Right lobe of liver (tissue), 6 donors: ENCODE data around the gene DRAXIN. TPM values are rescaled to one million over a fixed set of nuclear protein-coding genes. Genes with fewer than 3 reads are reported as not detected.

Source experiments
- ATAC-seq, 4 donors: fragments of 200-7000 bp; cut with Tn5 transposase; one replicate each; pipeline ENCODE4 v1.9.1; 2020; ENCODE audit warnings: mild to moderate bottlenecking in 4 of 4, moderate library complexity in 4 of 4
- DNase-seq, 3 donors: peaks; one replicate each; pipeline ENCODE4 v3.0.0-alpha.2; 2020
- H3K27ac ChIP-seq, 3 donors: fragments of 200-600 bp; one replicate each; pipeline ENCODE4 v1.8.0; 2022
- H3K27me3 ChIP-seq, 2 donors: fragments of 200-600 bp; one replicate each; pipeline ENCODE4 v1.8.0; 2022
- H3K36me3 ChIP-seq, 4 donors: fragments of 200-600 bp; sonication (generic) in 1 of 4; one replicate each; pipeline versions ENCODE4 v1.5.1 to v1.8.0; 2017 to 2022; ENCODE audit warnings: control low read depth in 1 of 4
- H3K4me1 ChIP-seq, 4 donors: fragments of 200-600 bp; sonication (generic) in 1 of 4; one replicate each; pipeline versions ENCODE4 v1.5.1 to v1.8.0; 2017 to 2022; ENCODE audit warnings: control low read depth in 1 of 4
- H3K4me3 ChIP-seq, 3 donors: fragments of 200-600 bp; one replicate each; pipeline ENCODE4 v1.8.0; 2022
- H3K9me3 ChIP-seq, 4 donors: fragments of 200-600 bp; sonication (generic) in 1 of 4; one replicate each; pipeline versions ENCODE4 v1.5.1 to v1.8.0; 2017 to 2022; ENCODE audit warnings: control low read depth in 1 of 4
- POLR2A ChIP-seq: fragments of 450-650 bp; IDR thresholded peaks from one replicate; pipeline ENCODE4 v1.6.1; 2017; ENCODE audit warnings: antibody characterized with exemption, mild to moderate bottlenecking
- WGBS: methylation state at CpG from one replicate; pipeline ENCODE4 v1.1.6; 2018; ENCODE audit warnings: low coverage, low lambda C conversion rate; ENCODE audit not compliant: insufficient coverage; ENCODE audit errors: missing lambda C conversion rate; 5-methylcytosine and 5-hydroxymethylcytosine counted together
- intact Hi-C, 2 donors: fragments of 100-400 bp; cut with DNase I; formaldehyde crosslinking; loops; one replicate each; pipeline versions ENCODE4 v1.11.2 to v1.14.1; 2022
- total RNA-seq, 6 experiments: library from RNA; depleted of rRNA in 2 of 6; stranded (reverse); fragments of >200 nt in 2 of 6; fragmentation: NEBNext Ultra II Directional in 3 of 6; extraction: Animal tissue kit (Norgen Biotek cat#: 25700) in 3 of 6; gene quantifications; one replicate each; pipeline versions ENCODE4 v1.1.0 to v1.2.4, GENCODE V29; 2016 to 2023
- TF ChIP-seq, protein P1 (sequence below), 4 donors: fragments of 200-600 bp in 3 of 4; fragments of 450-650 bp in 1 of 4; IDR thresholded peaks; one replicate each; pipeline versions ENCODE4 v1.5.1 to v1.8.0; 2016 to 2022; ENCODE audit warnings: antibody characterized with exemption in 4 of 4, mild to moderate bottlenecking in 2 of 4
- donor health status: DM: no; HTN: yes; CAD: no.
- donor health status: DM: no; HTN: no; CAD: no.
- donor health status: DM: no; HTN: no; CAD: no.
- donor health status: DM: no; HTN: yes; CAD: no.
- donor health status: DM: no; HTN: yes; CAD: no.

DRAXIN gene
- total RNA-seq, 6 experiments from 2014 or later, result not detected

GRCh38 chr1:11648039-11648438 lies 43.5 kb upstream of the DRAXIN start:
- H3K27me3 ChIP-seq, result no peaks in the 10 kb centered on the region
- H3K36me3 ChIP-seq, result no peaks in the 10 kb centered on the region
- WGBS, result 10% methylated on average over 2 of the region's 6 CpGs
- DNase-seq (no peak), ATAC-seq (no peak)
- H3K9me3 ChIP-seq, result no peaks in the 10 kb centered on the region
- TF ChIP-seq, protein P1, sequence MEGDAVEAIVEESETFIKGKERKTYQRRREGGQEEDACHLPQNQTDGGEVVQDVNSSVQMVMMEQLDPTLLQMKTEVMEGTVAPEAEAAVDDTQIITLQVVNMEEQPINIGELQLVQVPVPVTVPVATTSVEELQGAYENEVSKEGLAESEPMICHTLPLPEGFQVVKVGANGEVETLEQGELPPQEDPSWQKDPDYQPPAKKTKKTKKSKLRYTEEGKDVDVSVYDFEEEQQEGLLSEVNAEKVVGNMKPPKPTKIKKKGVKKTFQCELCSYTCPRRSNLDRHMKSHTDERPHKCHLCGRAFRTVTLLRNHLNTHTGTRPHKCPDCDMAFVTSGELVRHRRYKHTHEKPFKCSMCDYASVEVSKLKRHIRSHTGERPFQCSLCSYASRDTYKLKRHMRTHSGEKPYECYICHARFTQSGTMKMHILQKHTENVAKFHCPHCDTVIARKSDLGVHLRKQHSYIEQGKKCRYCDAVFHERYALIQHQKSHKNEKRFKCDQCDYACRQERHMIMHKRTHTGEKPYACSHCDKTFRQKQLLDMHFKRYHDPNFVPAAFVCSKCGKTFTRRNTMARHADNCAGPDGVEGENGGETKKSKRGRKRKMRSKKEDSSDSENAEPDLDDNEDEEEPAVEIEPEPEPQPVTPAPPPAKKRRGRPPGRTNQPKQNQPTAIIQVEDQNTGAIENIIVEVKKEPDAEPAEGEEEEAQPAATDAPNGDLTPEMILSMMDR (IDR thresholded peaks at IDR 0.05), result no peak
- TF ChIP-seq POLR2A, result no peak
- intact Hi-C loops, result loop anchor here in 1 of 2 donors (10.0 kb wide), 1 partner anchor 403 kb away; no protein-coding TSS in a partner anchor
- H3K4me1 ChIP-seq, result peaks cover 0 to 17% (median 5%) of the 10 kb centered on the region in 4 donors
- H3K27ac ChIP-seq, result no peak overlapping the region
- peak overlapping the region in 1 of 3 donors; percentile 40 for H3K4me3 ChIP-seq

DNA sequence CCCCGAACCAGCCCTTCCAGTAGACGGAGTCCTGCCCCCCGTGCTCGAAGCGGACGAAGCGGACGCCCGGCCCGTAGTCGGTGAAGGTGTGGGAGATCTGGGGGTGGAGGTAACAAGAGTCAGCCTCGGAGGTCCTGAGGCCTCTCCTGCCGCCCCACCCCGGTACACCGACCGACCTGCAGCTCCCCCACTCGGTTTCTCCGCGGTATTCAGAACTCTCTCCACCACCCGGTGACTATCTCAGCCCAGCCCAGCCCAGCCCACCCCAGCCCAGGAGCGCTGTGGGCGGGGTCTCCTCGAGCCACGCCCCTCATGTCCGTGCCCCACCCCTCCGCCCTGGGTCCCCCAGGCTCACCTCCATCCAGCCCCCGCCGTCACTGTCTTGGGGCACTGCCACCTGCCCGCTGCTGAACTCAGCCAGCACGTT lies 42.8 kb upstream of the DRAXIN start:
- ATAC-seq, result peak; percentile 37 to 74 (median 67)
- Histone ChIP-seq H3K36me3 (no peaks in the 10 kb centered on the region), H3K4me3 (peak overlapping the region in 2 of 3 donors; percentile 40 to 52), H3K27ac (peak overlapping the region in 2 of 3 donors; percentile 61 to 66), H3K27me3 (no peaks in the 10 kb centered on the region), H3K9me3 (no peaks in the 10 kb centered on the region), H3K4me1 (peaks cover 0 to 17% (median 5%) of the 10 kb centered on the region in 4 donors)
- peak; percentile 76 to 86 (median 77) for DNase-seq
- TF ChIP-seq, protein P1 (IDR thresholded peaks at IDR 0.05), result no peak
- peak; percentile 19 for TF ChIP-seq POLR2A
- WGBS, result 0% methylated on average over 3 of the region's 30 CpGs
- intact Hi-C loops, result loop anchor here in 1 of 2 donors (10.0 kb wide), 1 partner anchor 404 kb away; no protein-coding TSS in a partner anchor

- Histone ChIP-seq H3K4me3 (peak overlapping the region; percentile 18 to 52 (median 40)), H3K27ac (peak overlapping the region; percentile 44 to 66 (median 61)), H3K36me3 (no peaks in the 10 kb centered on the region), H3K9me3 (no peaks in the 10 kb centered on the region), H3K27me3 (no peaks in the 10 kb centered on the region), H3K4me1 (peaks cover 0 to 17% (median 5%) of the 10 kb centered on the region in 4 donors)
- ATAC-seq (peak; percentile 28 to 45 (median 38)), DNase-seq (peak in 2 of 3 donors; percentile 58 to 80)
- WGBS, result 5% methylated on average over 5 of the region's 9 CpGs
- TF ChIP-seq, protein P1 (IDR thresholded peaks at IDR 0.05), result no peak
- no peak for TF ChIP-seq POLR2A
- intact Hi-C loops, result loop anchor here in 1 of 2 donors (10.0 kb wide), 1 partner anchor 404 kb away; no protein-coding TSS in a partner anchor
Measured at GRCh38 chr1:11649237-11649623, 42.3 kb upstream of the DRAXIN start.

- ATAC-seq, result peak; percentile 64 to 70 (median 68)
- Histone ChIP-seq H3K36me3 (no peaks in the 10 kb centered on the region), H3K27me3 (no peaks in the 10 kb centered on the region), H3K27ac (peak overlapping the region; percentile 44 to 66 (median 61)), H3K4me1 (peaks cover 0 to 17% (median 5%) of the 10 kb centered on the region in 4 donors), H3K9me3 (no peaks in the 10 kb centered on the region), H3K4me3 (peak overlapping the region; percentile 18 to 52 (median 40))
- intact Hi-C loops, result loop anchor here (5.0 to 10.0 kb wide), 3 partner anchors 63 to 405 kb away; no protein-coding TSS in a partner anchor
- 7% methylated on average over 15 of the region's 21 CpGs for WGBS
- TF ChIP-seq, protein P1 (IDR thresholded peaks at IDR 0.05), result no peak
- TF ChIP-seq POLR2A, result no peak
- peak; percentile 83 to 92 (median 86) for DNase-seq
Measured at GRCh38 chr1:11649624-11650330, 41.7 kb upstream of the DRAXIN start.
